HG02852 (cell line): ENCODE measurements around the gene PRXL2A.
"Not testable (repeated sequence)": the region's sequence is repeated elsewhere in the genome, so short reads cannot be mapped to it uniquely, and the experiment has no call there.

Source experiments
- ATAC-seq: cut with Tn5 transposase; IDR thresholded peaks from one replicate; pipeline ENCODE4 v1.9.1; 2021; ENCODE audit warnings: mild to moderate bottlenecking, moderate library complexity; ENCODE audit not compliant: unreplicated experiment

PRXL2A gene

GRCh38 chr10:80473692-80474596 lies 65.6 kb downstream of the PRXL2A start:
- no peak for ATAC-seq

DNA sequence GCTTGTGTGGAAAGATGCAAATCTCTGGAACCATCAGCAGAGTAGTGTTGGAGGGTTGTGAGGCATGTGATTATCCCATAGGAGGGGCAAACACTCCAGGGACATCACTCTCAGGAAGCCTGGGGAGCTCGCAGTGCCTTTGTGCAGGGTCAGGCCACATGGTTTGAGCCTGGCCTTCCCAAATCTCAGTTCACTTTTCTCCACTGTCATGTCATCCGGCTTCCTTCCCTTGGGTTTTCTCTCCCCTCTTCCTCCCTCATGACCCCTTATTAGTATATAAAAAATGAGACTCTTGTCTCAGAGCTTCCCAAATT lies 66.2 kb downstream of the PRXL2A start:
- no peak for ATAC-seq

- no peak for ATAC-seq
Observed at GRCh38 chr10:80474941-80475340, 66.6 kb downstream of the PRXL2A start.

GRCh38 chr10:80475641-80476040 lies 67.3 kb downstream of the PRXL2A start:
- ATAC-seq = not testable (repeated sequence)

- no peak for ATAC-seq
Observed at GRCh38 chr10:80476685-80477084, 68.3 kb downstream of the PRXL2A start.

DNA sequence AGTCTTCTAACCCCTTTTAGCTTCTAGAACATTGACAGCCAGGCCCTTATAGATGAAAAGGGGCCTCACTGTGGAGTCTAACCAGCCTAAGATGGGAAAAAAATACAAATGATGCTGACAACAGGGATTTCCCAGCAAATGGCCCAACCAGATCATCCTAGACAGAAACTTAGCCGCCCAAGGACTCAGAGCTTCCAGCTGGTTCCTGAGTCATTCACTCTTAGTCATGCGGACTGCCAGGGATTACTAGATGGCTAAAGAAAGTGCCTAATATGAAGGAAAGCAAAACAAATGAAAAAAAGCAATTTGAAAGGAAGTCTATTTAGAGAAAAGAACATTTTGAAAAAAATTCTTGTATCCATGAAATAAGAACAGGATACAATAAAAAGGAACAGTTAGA lies 69.5 kb downstream of the PRXL2A start:
- no peak for ATAC-seq

- not testable (repeated sequence) for ATAC-seq
Observed at GRCh38 chr10:80480373-80480772, 72.0 kb downstream of the PRXL2A start.

- no peak for ATAC-seq
Observed at GRCh38 chr10:80480852-80481251, 72.5 kb downstream of the PRXL2A start.

- ATAC-seq = no peak
Observed at GRCh38 chr10:80484243-80484642, 75.9 kb downstream of the PRXL2A start.

DNA sequence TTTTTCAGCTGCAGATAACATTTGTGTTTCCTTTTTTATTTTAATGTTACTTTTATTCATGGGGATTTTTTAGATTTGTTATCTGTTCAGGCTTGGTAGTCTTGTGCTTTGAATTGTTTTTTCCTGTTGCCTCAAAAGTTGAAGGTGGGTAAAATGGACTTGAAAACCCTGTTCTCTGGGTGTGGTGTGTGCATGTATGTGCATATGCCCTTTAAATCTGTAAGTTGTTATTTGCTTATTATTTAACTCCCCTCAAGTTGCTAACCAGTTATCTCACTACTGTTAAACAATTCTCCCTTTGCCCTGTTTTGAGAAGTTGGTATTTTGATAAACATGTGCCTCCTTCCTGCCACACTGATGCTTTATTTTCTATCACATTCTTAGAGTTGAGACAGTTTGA lies 76.3 kb downstream of the PRXL2A start:
- ATAC-seq = no peak

DNA sequence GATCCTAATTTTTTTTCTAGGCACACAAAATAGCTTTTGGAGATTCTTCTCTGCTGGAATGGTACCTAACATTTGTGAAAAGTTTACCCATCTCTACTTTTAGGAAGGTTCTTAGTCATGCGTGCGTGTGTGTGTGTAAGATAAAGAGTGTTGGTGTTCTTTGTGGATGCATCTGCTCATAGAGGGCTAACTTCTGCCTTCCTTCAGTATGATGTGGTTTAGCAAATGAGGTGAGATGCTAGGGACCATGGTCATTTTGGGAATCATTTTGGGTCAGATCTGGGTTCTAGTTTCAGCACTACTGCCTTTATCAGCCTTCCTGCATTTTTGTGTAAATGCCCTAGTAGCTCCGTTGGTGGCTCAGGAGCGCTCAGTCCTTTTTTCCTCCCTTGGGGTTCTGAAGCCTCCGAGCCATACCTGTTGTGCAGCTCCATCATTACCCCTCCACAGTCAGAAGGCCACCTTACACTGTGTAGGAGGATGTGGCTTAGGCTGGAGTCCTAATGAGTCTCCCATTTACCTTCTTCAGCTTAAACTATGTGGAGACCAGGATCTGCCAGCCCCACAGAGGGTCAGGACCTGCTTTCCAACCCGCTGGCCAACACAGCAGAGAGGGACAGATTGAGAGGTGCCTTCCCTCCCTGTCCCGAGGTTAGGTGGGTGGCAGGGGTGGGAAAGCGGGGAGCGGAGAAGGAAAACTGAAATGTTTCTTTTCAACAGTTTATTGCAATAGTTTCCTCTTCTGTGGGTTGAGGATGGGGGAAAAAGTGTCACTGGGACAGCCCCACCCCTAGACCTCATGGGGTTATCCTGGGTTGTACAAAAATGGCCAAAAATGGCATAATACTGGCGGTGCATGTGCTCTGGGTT lies 77.0 kb downstream of the PRXL2A start:
- no peak for ATAC-seq

GRCh38 chr10:80485946-80486764 lies 77.8 kb downstream of the PRXL2A start:
- ATAC-seq = no peak
